ENCODE measurements around the gene GATC.
"Not testable (repeated sequence)": the region's sequence is repeated elsewhere in the genome, so short reads cannot be mapped to it uniquely, and the experiment has no call there.

DNA sequence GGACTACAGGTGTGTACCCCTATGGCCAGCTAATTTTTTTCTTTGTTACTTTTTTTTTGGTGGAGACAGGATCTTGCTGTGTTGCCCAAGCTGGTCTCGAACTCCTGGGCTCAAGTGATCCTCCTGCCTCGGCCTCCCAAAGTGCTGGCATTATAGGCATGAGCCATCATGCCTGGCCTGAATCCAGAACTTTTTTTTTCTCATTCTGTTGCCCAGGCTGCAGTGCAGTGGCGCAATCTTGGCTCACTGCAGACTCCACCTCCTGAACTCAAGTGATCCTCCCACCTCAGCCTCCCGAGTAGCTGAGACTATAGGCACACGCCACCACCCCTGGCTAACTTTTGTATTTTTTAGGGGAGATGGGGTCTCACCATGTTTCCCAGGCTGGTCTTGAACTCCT is 6.3 kb downstream of the GATC start:
- TF ChIP-seq CTCF, POLR2A (IDR thresholded peaks at IDR 0.05): not testable (repeated sequence)
